Mesenchymal stem cell (in vitro differentiated cells and primary cell): ENCODE results near the gene OPN5.

Experiments
- DNase-seq: peaks from one replicate; pipeline ENCODE4 v3.0.0-alpha.2; 2013
- H2AFZ ChIP-seq: one replicate; pipeline ENCODE4 v1.6.1; 2013; ENCODE audit warnings: low read depth, mild to moderate bottlenecking, control low read depth, inconsistent platforms, low read length, moderate library complexity
- H2AK5ac ChIP-seq: 2 replicates; pipeline ENCODE4 v1.6.1; 2013; ENCODE audit warnings: low read length, moderate library complexity, mild to moderate bottlenecking, inconsistent platforms; ENCODE audit not compliant: severe bottlenecking
- H2BK120ac ChIP-seq: one replicate; pipeline ENCODE4 v1.6.1; 2013; ENCODE audit warnings: low read depth, mild to moderate bottlenecking, inconsistent platforms, low read length, moderate library complexity
- H2BK12ac ChIP-seq, 2 experiments: one replicate each; pipeline ENCODE4 v1.6.1; 2013; ENCODE audit warnings: inconsistent platforms in 2 of 2, low read length in 2 of 2, mild to moderate bottlenecking in 2 of 2, moderate library complexity in 2 of 2, control low read depth in 1 of 2
- H2BK15ac ChIP-seq: one replicate; pipeline ENCODE4 v1.6.1; 2013; ENCODE audit warnings: mild to moderate bottlenecking, low read depth, inconsistent platforms; ENCODE audit not compliant: poor library complexity, severe bottlenecking
- H2BK5ac ChIP-seq: 2 replicates; pipeline ENCODE4 v1.6.1; 2013; ENCODE audit warnings: low read depth, mild to moderate bottlenecking, low read length, control low read depth, inconsistent platforms; ENCODE audit not compliant: poor library complexity, severe bottlenecking
- H3K14ac ChIP-seq, 2 experiments: one replicate each; pipeline ENCODE4 v1.6.1; 2013; ENCODE audit warnings: inconsistent platforms in 2 of 2, low read length in 2 of 2, control low read depth in 1 of 2, mild to moderate bottlenecking in 1 of 2, moderate library complexity in 1 of 2
- H3K18ac ChIP-seq, 2 experiments: one replicate each; pipeline ENCODE4 v1.6.1; 2013; ENCODE audit warnings: inconsistent platforms in 2 of 2, low read length in 2 of 2, control low read depth in 1 of 2, low read depth in 1 of 2, mild to moderate bottlenecking in 1 of 2
- H3K23ac ChIP-seq, 2 experiments: one replicate each; pipeline ENCODE4 v1.6.1; 2013; ENCODE audit warnings: inconsistent platforms in 2 of 2, low read length in 2 of 2, mild to moderate bottlenecking in 2 of 2, moderate library complexity in 2 of 2, control low read depth in 1 of 2
- H3K27ac ChIP-seq: 2 replicates; pipeline ENCODE4 v1.5.1; 2013; ENCODE audit warnings: mild to moderate bottlenecking, moderate library complexity, low read length, control low read depth, inconsistent platforms; ENCODE audit not compliant: poor library complexity, severe bottlenecking
- H3K27me3 ChIP-seq, 2 experiments: 2 replicates each; pipeline versions ENCODE4 v1.6.1 to v1.7.0; 2013; ENCODE audit warnings: low read length in 2 of 2, mild to moderate bottlenecking in 2 of 2, moderate library complexity in 2 of 2, control low read depth in 1 of 2, inconsistent platforms in 1 of 2; ENCODE audit not compliant: control insufficient read depth in 1 of 2, insufficient read depth in 1 of 2
- H3K36me3 ChIP-seq, 2 experiments: 2 replicates each; pipeline versions ENCODE4 v1.6.1 to v1.7.0; 2013; ENCODE audit warnings: low read length in 2 of 2, control low read depth in 1 of 2, inconsistent platforms in 1 of 2, low read depth in 1 of 2, mild to moderate bottlenecking in 1 of 2; ENCODE audit not compliant: insufficient read depth in 2 of 2, control insufficient read depth in 1 of 2
- H3K4ac ChIP-seq, 2 experiments: one replicate each; pipeline ENCODE4 v1.6.1; 2013; ENCODE audit warnings: inconsistent platforms in 2 of 2, low read length in 2 of 2, mild to moderate bottlenecking in 2 of 2, moderate library complexity in 2 of 2, control low read depth in 1 of 2, low read depth in 1 of 2
- H3K4me1 ChIP-seq: 2 replicates; pipeline ENCODE4 v1.6.1; 2013; ENCODE audit warnings: low read depth, low read length, control low read depth; ENCODE audit not compliant: control insufficient read depth, insufficient read depth
- H3K4me2 ChIP-seq: 2 replicates; pipeline ENCODE4 v1.6.1; 2013; ENCODE audit warnings: low read length, mild to moderate bottlenecking, inconsistent platforms; ENCODE audit not compliant: poor library complexity, severe bottlenecking
- H3K4me3 ChIP-seq, 2 experiments: 2 replicates each; pipeline versions ENCODE4 v1.5.1 to v1.7.0; 2013; ENCODE audit warnings: low read length in 2 of 2, mild to moderate bottlenecking in 2 of 2, control low read depth in 1 of 2, low read depth in 1 of 2; ENCODE audit not compliant: insufficient read depth in 1 of 2
- H3K79me1 ChIP-seq: replicated peaks from 2 replicates; pipeline ENCODE4 v1.6.1; 2013; ENCODE audit warnings: mild to moderate bottlenecking, control low read depth, low read length, inconsistent platforms; ENCODE audit not compliant: poor library complexity, severe bottlenecking
- H3K9ac ChIP-seq: 2 replicates; pipeline ENCODE4 v1.7.0; 2013; ENCODE audit warnings: mild to moderate bottlenecking, low read length, moderate library complexity
- H3K9me3 ChIP-seq: 2 replicates; pipeline ENCODE4 v1.7.0; 2013; ENCODE audit warnings: mild to moderate bottlenecking, low read length; ENCODE audit not compliant: control insufficient read depth
- H4K8ac ChIP-seq: one replicate; pipeline ENCODE4 v1.6.1; 2013; ENCODE audit warnings: inconsistent platforms, mild to moderate bottlenecking, low read length, moderate library complexity
- H4K91ac ChIP-seq: one replicate; pipeline ENCODE4 v1.6.1; 2013; ENCODE audit warnings: mild to moderate bottlenecking, low read length, inconsistent platforms
- WGBS: methylation state at CpG from one replicate; pipeline ENCODE4 v1.1.7; 2013; ENCODE audit warnings: mixed read lengths; 5-methylcytosine and 5-hydroxymethylcytosine counted together

Gene OPN5

GRCh38 chr6:47785182-47785581, 3.4 kb downstream of the OPN5 start:
- no peak overlapping the region for H4K91ac ChIP-seq
- H2BK15ac ChIP-seq, result no peak overlapping the region
- H3K4me3 ChIP-seq, result no peak overlapping the region
- H3K4ac ChIP-seq, result no peak overlapping the region
- no peak overlapping the region for H3K23ac ChIP-seq
- H3K4me2 ChIP-seq, result no peak overlapping the region
- no peak overlapping the region for H3K18ac ChIP-seq
- peaks cover 4% of the 10 kb centered on the region for H3K4me1 ChIP-seq
- H2BK12ac ChIP-seq, result no peak overlapping the region
- no peak for DNase-seq
- H3K14ac ChIP-seq, result no peak overlapping the region
- no peak overlapping the region for H2BK5ac ChIP-seq
- H3K27ac ChIP-seq, result no peak overlapping the region
- peaks cover 0 to 16% of the 10 kb centered on the region in 2 experiments for H3K27me3 ChIP-seq
- H3K36me3 ChIP-seq, result no peaks in the 10 kb centered on the region
- no peak overlapping the region for H4K8ac ChIP-seq
- H2AK5ac ChIP-seq, result no peak overlapping the region
- H2AFZ ChIP-seq, result no peak overlapping the region
- H3K9ac ChIP-seq, result no peak overlapping the region
- no peaks in the 10 kb centered on the region for H3K79me1 ChIP-seq
- H3K9me3 ChIP-seq, result no peaks in the 10 kb centered on the region
- 88% methylated on average over 2 of the region's 2 CpGs for WGBS
- H2BK120ac ChIP-seq, result no peak overlapping the region

DNA sequence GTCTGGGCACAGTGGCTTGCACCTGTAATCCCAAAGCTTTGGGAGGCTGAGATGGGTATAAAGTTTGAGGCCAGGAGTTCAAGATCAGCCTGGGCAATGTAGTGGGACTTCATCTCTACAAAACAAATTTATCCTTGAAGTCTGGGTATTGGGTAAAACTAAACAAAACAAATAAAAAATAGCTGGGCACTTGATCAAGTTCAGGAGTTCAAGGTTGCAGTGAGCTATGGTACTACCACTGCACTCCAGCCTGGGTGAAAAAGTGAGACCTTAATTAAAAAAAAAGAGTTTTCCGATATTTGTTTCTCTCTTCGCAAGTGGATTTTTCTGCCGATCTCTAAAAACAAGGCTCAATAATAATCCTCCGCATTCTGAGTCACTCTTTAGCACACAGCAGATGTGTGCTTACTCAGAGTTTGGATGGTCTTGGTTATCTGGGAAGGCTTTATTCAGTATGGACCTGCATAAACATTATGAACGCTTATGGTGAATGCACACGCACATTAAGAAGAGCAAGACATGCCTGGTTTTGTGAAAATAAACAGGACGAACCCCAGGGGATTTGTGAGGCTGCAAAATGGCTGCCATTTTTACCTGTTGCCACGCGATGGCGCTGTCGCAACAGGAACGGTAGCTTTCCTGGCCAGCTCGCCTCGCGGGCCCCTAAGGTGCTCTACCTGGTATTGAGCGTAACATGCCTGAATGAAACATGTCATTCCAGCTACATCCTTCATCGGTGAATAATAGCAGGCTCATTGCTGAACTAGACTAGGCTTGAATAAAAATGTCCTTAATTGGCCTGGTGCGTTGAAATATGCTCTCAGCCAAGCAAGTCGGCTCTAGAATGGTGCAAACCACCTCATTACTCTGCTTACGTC, 6.0 kb downstream of the OPN5 start:
- Histone ChIP-seq H3K36me3 (no peaks in the 10 kb centered on the region), H3K23ac (no peak overlapping the region), H3K27me3 (peaks cover 0 to 16% of the 10 kb centered on the region in 2 experiments), H2BK15ac (no peak overlapping the region), H2BK5ac (no peak overlapping the region), H3K4me2 (no peak overlapping the region), H3K4me1 (peaks cover 6% of the 10 kb centered on the region), H4K8ac (no peak overlapping the region), H3K79me1 (no peaks in the 10 kb centered on the region), H3K9me3 (no peaks in the 10 kb centered on the region), H3K4ac (no peak overlapping the region), H2BK12ac (peak overlapping the region in 1 of 2 experiments; percentile 83), H3K27ac (no peak overlapping the region), H4K91ac (no peak overlapping the region), H3K18ac (no peak overlapping the region), H3K14ac (no peak overlapping the region), H3K9ac (peak overlapping the region; percentile 35), H2AK5ac (no peak overlapping the region), H3K4me3 (peak overlapping the region in 1 of 2 experiments; percentile 36), H2BK120ac (no peak overlapping the region), H2AFZ (no peak overlapping the region)
- 15% methylated on average over 18 of the region's 20 CpGs for WGBS
- peak; percentile 91 for DNase-seq

- no peak for DNase-seq
- no peak overlapping the region for H3K18ac ChIP-seq
- no peak overlapping the region for H2BK5ac ChIP-seq
- no peak overlapping the region for H3K4me2 ChIP-seq
- H3K9me3 ChIP-seq, result no peaks in the 10 kb centered on the region
- H3K4me3 ChIP-seq, result peak overlapping the region in 1 of 2 experiments; percentile 36
- no peak overlapping the region for H4K91ac ChIP-seq
- no peak overlapping the region for H2AFZ ChIP-seq
- no peaks in the 10 kb centered on the region for H3K79me1 ChIP-seq
- H3K9ac ChIP-seq, result no peak overlapping the region
- no peak overlapping the region for H2BK120ac ChIP-seq
- no peak overlapping the region for H3K27ac ChIP-seq
- H3K4me1 ChIP-seq, result peaks cover 6% of the 10 kb centered on the region
- H2BK12ac ChIP-seq, result peak overlapping the region in 1 of 2 experiments; percentile 83
- H2BK15ac ChIP-seq, result no peak overlapping the region
- no peak overlapping the region for H2AK5ac ChIP-seq
- peaks cover 0 to 16% of the 10 kb centered on the region in 2 experiments for H3K27me3 ChIP-seq
- no peak overlapping the region for H3K23ac ChIP-seq
- H3K36me3 ChIP-seq, result no peaks in the 10 kb centered on the region
- 50% methylated on average over 4 of the region's 5 CpGs for WGBS
- H4K8ac ChIP-seq, result no peak overlapping the region
- H3K14ac ChIP-seq, result no peak overlapping the region
- H3K4ac ChIP-seq, result no peak overlapping the region
Observed at GRCh38 chr6:47788498-47788884, 6.7 kb downstream of the OPN5 start.

- Histone ChIP-seq H3K4ac (no peak overlapping the region), H3K23ac (no peak overlapping the region), H4K8ac (no peak overlapping the region), H3K79me1 (no peaks in the 10 kb centered on the region), H4K91ac (no peak overlapping the region), H3K27me3 (peaks cover 0 to 16% of the 10 kb centered on the region in 2 experiments), H3K9ac (no peak overlapping the region), H3K9me3 (no peaks in the 10 kb centered on the region), H2BK5ac (no peak overlapping the region), H3K4me3 (no peak overlapping the region), H3K14ac (no peak overlapping the region), H2BK12ac (no peak overlapping the region), H3K18ac (no peak overlapping the region), H3K4me2 (no peak overlapping the region), H2BK15ac (no peak overlapping the region), H3K27ac (no peak overlapping the region), H2AK5ac (peak overlapping the region; percentile 32), H3K36me3 (no peaks in the 10 kb centered on the region), H2AFZ (no peak overlapping the region), H3K4me1 (peaks cover 6% of the 10 kb centered on the region), H2BK120ac (no peak overlapping the region)
- no peak for DNase-seq
- WGBS, result 71% methylated on average over 2 of the region's 2 CpGs
Observed at GRCh38 chr6:47789553-47789952, 7.7 kb downstream of the OPN5 start.
